Endodermal cell (in vitro differentiated cells): ENCODE results near the gene SFXN5. TPM values are rescaled to one million over a fixed set of nuclear protein-coding genes. Genes with fewer than 3 reads are reported as not detected.
A peak's percentile ranks its signal among the peaks of the same experiment; 100 is the strongest.

Experiments used
- DNase-seq: peaks from one replicate; pipeline ENCODE4 v3.0.0-alpha.2; 2017
- H3K27ac ChIP-seq: 2 replicates; pipeline ENCODE4 v1.5.1; 2013; ENCODE audit warnings: mild to moderate bottlenecking, low read depth, low read length, moderate library complexity
- H3K27me3 ChIP-seq: 2 replicates; pipeline ENCODE4 v1.6.1; 2013; ENCODE audit warnings: mild to moderate bottlenecking, low read length, moderate library complexity; ENCODE audit not compliant: insufficient read depth, control insufficient read depth, poor library complexity, severe bottlenecking
- H3K36me3 ChIP-seq: 2 replicates; pipeline ENCODE4 v1.7.0; 2013; ENCODE audit warnings: mild to moderate bottlenecking, low read length, moderate library complexity; ENCODE audit not compliant: control insufficient read depth, insufficient read depth
- H3K4me1 ChIP-seq: one replicate; pipeline ENCODE4 v1.7.0; 2013; ENCODE audit warnings: low read length; ENCODE audit not compliant: control insufficient read depth, insufficient read depth
- H3K4me3 ChIP-seq: 2 replicates; pipeline ENCODE4 v1.5.1; 2013; ENCODE audit warnings: mild to moderate bottlenecking, low read length, moderate library complexity
- H3K9ac ChIP-seq: 2 replicates; pipeline ENCODE4 v1.6.1; 2013; ENCODE audit warnings: mild to moderate bottlenecking, low read length, moderate library complexity; ENCODE audit not compliant: poor library complexity, severe bottlenecking; ENCODE audit errors: extremely low read depth
- H3K9me3 ChIP-seq: 2 replicates; pipeline ENCODE4 v1.6.1; 2013; ENCODE audit warnings: mild to moderate bottlenecking, low read length, moderate library complexity; ENCODE audit not compliant: control insufficient read depth
- H3K27ac Mint-ChIP-seq: 2 replicates; pipeline ENCODE4 v1.8.0; 2020; ENCODE audit warnings: mixed read lengths
- H3K27me3 Mint-ChIP-seq: 2 replicates; pipeline ENCODE4 v1.8.0; 2021; ENCODE audit warnings: mild to moderate bottlenecking, mixed read lengths; ENCODE audit not compliant: insufficient read depth
- H3K36me3 Mint-ChIP-seq: 2 replicates; pipeline ENCODE4 v1.8.0; 2020; ENCODE audit warnings: low read depth, mixed read lengths
- H3K4me1 Mint-ChIP-seq: 2 replicates; pipeline ENCODE4 v1.8.0; 2020; ENCODE audit warnings: mixed read lengths
- H3K4me3 Mint-ChIP-seq: 2 replicates; pipeline ENCODE4 v1.8.0; 2020; ENCODE audit warnings: mild to moderate bottlenecking, moderate library complexity, mixed read lengths
- H3K9me3 Mint-ChIP-seq: 2 replicates; pipeline ENCODE4 v1.8.0; 2020; ENCODE audit warnings: mild to moderate bottlenecking, mixed read lengths
- CTCF ChIP-seq: fragments of 200-600 bp; sonication (generic); conservative IDR thresholded peaks from 2 replicates; pipeline ENCODE4 v1.5.0; 2021; ENCODE audit warnings: antibody characterized with exemption, mild to moderate bottlenecking
- WGBS, 2 experiments: methylation state at CpG; one replicate each; pipeline versions ENCODE4 v1.1.5 to v1.1.7; 2013; ENCODE audit warnings: missing lambda C conversion rate in 2 of 2, mixed read lengths in 1 of 2; ENCODE audit not compliant: insufficient coverage in 1 of 2, insufficient read length in 1 of 2; 5-methylcytosine and 5-hydroxymethylcytosine counted together
- total RNA-seq, 2 donors: library from RNA; stranded (reverse); fragmentation: NEBNext Ultra II Directional in 1 of 2; extraction: Animal tissue kit (Norgen Biotek cat#: 25700) in 1 of 2; gene quantifications; 2 replicates in 1 of 2; 3 replicates in 1 of 2; pipeline ENCODE4 v1.2.1, GENCODE V29; 2021

SFXN5 gene
- total RNA-seq, 2 donors from 2014 or later: 30.7 to 32.8 TPM

GRCh38 chr2:73112026-73112912, 40.8 kb upstream of the SFXN5 start:
- WGBS, 2 experiments: 1% methylated on average over 36 to 88 of the region's 88 CpGs
- peak; percentile 80 for DNase-seq

DNA sequence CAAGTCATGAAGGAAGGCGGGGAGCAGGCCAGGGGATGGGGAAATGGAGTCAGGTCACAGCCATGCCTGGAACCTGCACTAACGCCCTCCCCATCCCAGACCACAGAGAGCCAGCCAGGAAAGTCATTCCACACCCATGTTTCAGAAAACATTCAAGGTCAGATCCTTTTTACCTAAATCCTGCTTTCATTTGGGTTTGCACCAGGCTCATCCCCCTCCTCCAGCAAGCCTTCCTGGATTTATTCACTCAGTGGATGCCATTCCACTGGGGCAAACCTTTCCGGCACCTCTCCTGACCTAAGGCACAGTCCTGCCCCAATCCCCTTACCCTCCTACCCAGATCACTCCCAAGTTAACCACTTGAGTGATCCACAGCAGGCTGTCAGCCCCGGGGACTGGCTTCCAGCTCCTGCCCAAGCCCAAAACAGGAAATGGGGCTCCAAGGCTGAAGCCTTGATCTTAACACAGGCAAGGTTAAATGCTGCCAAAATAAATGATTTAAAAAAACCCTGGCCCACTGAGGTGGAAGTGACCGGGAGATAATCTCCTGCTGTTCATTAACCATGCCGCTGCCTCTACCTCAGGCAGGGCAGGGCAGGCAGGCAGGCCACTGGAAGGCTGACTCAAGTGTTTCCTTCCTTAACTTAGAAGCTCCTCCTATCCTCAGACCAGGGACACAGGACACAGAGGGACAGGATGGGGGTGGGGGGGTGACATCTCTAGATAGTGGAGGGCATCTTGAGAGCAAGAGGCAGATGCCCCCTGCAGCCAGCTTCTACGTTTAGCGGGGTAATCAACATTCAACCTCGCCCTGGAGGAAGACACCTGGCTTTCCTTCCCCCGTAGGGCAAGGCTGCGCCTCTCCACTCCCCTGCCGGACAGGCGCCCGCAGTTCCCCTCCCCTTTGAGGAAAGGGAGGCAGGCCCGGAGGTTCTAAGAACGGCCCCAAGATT, 39.8 kb upstream of the SFXN5 start:
- peaks cover 6% of the 10 kb centered on the region for H3K9me3 Mint-ChIP-seq
- peak; percentile 1 for TF ChIP-seq CTCF
- no peaks in the 10 kb centered on the region for H3K36me3 ChIP-seq
- peaks cover 11% of the 10 kb centered on the region for H3K4me1 Mint-ChIP-seq
- peak overlapping the region; percentile 69 for H3K9ac ChIP-seq
- 22 to 34% methylated on average over 11 to 16 of the region's 16 CpGs for WGBS, 2 experiments
- H3K36me3 Mint-ChIP-seq: peaks cover 2% of the 10 kb centered on the region
- H3K27me3 Mint-ChIP-seq: peaks cover 19% of the 10 kb centered on the region
- H3K27ac Mint-ChIP-seq: peak overlapping the region; percentile 65
- peak overlapping the region; percentile 72 for H3K4me3 Mint-ChIP-seq
- no peaks in the 10 kb centered on the region for H3K4me1 ChIP-seq
- no peaks in the 10 kb centered on the region for H3K27me3 ChIP-seq
- DNase-seq: peak; percentile 86
- H3K9me3 ChIP-seq: peaks cover 8% of the 10 kb centered on the region
- H3K4me3 ChIP-seq: peak overlapping the region; percentile 87
- no peak overlapping the region for H3K27ac ChIP-seq

More at GRCh38 chr2:73112026-73112912, 40.8 kb upstream of the SFXN5 start:
- Mint-ChIP-seq H3K36me3 (peaks cover 2% of the 10 kb centered on the region), H3K9me3 (peaks cover 6% of the 10 kb centered on the region), H3K27ac (peak overlapping the region; percentile 65), H3K27me3 (peaks cover 26% of the 10 kb centered on the region), H3K4me3 (peak overlapping the region; percentile 72), H3K4me1 (peaks cover 11% of the 10 kb centered on the region)
- Histone ChIP-seq H3K27ac (no peak overlapping the region), H3K4me1 (no peaks in the 10 kb centered on the region), H3K9ac (peak overlapping the region; percentile 69), H3K4me3 (peak overlapping the region; percentile 87), H3K36me3 (no peaks in the 10 kb centered on the region), H3K9me3 (peaks cover 8% of the 10 kb centered on the region), H3K27me3 (no peaks in the 10 kb centered on the region)
- TF ChIP-seq CTCF: peak; percentile 11
